Measurements from ENCODE around the gene DUSP18. TPM values are rescaled to one million over a fixed set of nuclear protein-coding genes. Genes with fewer than 3 reads are reported as not detected.
A peak's percentile ranks its signal among the peaks of the same experiment; 100 is the strongest.

The DUSP18 gene
- total and polyA plus RNA-seq, 9 of the 15 experiments (the other 6 are each of a cell fraction or from before 2014, with no cell fraction given), result 1.00 to 3.7 (median 1.5) TPM

- TF ChIP-seq ATF3 (IDR thresholded peaks at IDR 0.05), result no peak
- TF ChIP-seq ATF3 (CRISPR knock-in tag; conservative IDR thresholded peaks at IDR 0.05), result no peak
- peak; percentile 39; the same call in 1 of the 2 replicates for TF ChIP-seq CBFA2T2 (conservative IDR thresholded peaks at IDR 0.05)
- no peak for TF ChIP-seq SIX5 (IDR thresholded peaks at IDR 0.05; ENCODE audit: borderline replicate concordance in 1 of 2, insufficient read depth in 1 of 2, low read depth in 1 of 2, low read length in 2 of 2)
- no peak for TF ChIP-seq SMAD1 (IDR thresholded peaks at IDR 0.05; ENCODE audit: low read depth, low read length, partially characterized antibody)
- TF ChIP-seq RCOR1 (IDR thresholded peaks at IDR 0.05; ENCODE audit: borderline replicate concordance in 1 of 2, low read depth in 2 of 2, low read length in 2 of 2), result 0 out of 4 replicates have a peak, but pooled peaks of 1 of the 2 experiments have one; percentile 38
- TF ChIP-seq ZNF143 (CRISPR knock-in tag; IDR thresholded peaks at IDR 0.05), result no peak
- TF ChIP-seq, protein P1, sequence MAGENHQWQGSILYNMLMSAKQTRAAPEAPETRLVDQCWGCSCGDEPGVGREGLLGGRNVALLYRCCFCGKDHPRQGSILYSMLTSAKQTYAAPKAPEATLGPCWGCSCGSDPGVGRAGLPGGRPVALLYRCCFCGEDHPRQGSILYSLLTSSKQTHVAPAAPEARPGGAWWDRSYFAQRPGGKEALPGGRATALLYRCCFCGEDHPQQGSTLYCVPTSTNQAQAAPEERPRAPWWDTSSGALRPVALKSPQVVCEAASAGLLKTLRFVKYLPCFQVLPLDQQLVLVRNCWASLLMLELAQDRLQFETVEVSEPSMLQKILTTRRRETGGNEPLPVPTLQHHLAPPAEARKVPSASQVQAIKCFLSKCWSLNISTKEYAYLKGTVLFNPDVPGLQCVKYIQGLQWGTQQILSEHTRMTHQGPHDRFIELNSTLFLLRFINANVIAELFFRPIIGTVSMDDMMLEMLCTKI (IDR thresholded peaks at IDR 0.05; ENCODE audit: partially characterized antibody), result no peak
- no peak for TF ChIP-seq WHSC1 (IDR thresholded peaks at IDR 0.05; ENCODE audit: low read length)
- peak; percentile 59; the same call in 1 of the 2 replicates for TF ChIP-seq CBFA2T3 (IDR thresholded peaks at IDR 0.05)
- TF ChIP-seq KLF1 (tag; IDR thresholded peaks at IDR 0.05), result no peak
- no peak for TF ChIP-seq KAT8 (IDR thresholded peaks at IDR 0.05; ENCODE audit: low read depth)
- TF ChIP-seq TSHZ1 (CRISPR knock-in tag; IDR thresholded peaks at IDR 0.05), result no peak
- no peak for TF ChIP-seq RBM22 (IDR thresholded peaks at IDR 0.05; ENCODE audit: low read depth, low read length, poor library complexity, severe bottlenecking)
- TF ChIP-seq ZNF197 (CRISPR knock-in tag; IDR thresholded peaks at IDR 0.05; ENCODE audit: low read depth), result no peak
Observed at GRCh38 chr22:30680991-30681770, 13.5 kb upstream of the DUSP18 start (continued).

Data from K562 (cell line).